ENCODE results near the gene KCNQ1OT1. TPM values are rescaled to one million over a fixed set of nuclear protein-coding genes. Genes with fewer than 3 reads are reported as not detected.
"Not testable (repeated sequence)": the region's sequence is repeated elsewhere in the genome, so short reads cannot be mapped to it uniquely, and the experiment has no call there.

Gene KCNQ1OT1
- total RNA-seq, 1 donor from 2014 or later, result 4.8 TPM

GRCh38 chr11:2653930-2654739 lies 45.7 kb downstream of the KCNQ1OT1 start:
- DNase-seq (ENCODE audit: low read depth), result no peak

DNA sequence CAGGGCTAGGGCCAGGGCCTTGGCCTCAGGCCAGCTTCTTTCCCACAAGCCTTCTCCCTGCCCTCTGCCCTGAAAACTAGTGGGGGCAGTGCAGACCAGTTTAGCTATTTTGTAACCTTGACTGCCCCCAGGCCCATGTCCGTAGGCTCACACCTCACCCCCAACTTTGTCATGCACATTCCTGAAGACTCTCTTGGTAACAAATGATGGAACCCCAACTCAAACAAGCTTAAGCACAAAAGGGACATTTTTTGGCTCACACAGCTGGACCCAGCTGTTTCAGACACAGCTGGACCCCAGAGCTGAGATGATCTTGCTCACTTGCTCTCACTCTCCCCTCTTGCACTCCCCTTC lies 46.6 kb downstream of the KCNQ1OT1 start:
- DNase-seq (ENCODE audit: low read depth), result no peak

- DNase-seq (ENCODE audit: low read depth), result no peak
Observed at GRCh38 chr11:2652333-2653197, 47.2 kb downstream of the KCNQ1OT1 start.

DNA sequence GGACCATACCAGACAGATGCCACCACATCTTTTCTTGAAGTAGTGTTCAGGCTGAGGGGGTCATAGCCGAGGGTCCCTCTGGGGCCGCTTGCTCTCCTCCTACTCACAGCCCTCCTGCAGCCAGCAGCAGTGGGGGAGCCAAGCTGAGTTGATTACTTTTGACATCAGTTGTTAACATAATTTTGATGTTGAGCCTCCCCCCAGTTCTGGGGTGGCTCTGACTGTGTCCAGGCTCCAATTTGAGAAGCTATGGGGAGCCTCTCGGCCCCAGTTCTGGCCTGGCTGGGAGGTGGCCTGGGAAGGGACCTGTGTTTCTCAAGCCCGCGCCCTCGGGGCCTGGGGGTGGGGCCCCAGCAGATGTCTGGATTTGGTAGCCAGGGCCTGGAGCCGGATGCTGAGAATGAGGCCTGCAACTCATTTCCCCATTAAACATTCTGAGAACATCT lies 47.9 kb downstream of the KCNQ1OT1 start:
- DNase-seq (ENCODE audit: low read depth), result no peak

- no peak for DNase-seq (ENCODE audit: low read depth)
Observed at GRCh38 chr11:2651054-2651617, 48.7 kb downstream of the KCNQ1OT1 start.

DNA sequence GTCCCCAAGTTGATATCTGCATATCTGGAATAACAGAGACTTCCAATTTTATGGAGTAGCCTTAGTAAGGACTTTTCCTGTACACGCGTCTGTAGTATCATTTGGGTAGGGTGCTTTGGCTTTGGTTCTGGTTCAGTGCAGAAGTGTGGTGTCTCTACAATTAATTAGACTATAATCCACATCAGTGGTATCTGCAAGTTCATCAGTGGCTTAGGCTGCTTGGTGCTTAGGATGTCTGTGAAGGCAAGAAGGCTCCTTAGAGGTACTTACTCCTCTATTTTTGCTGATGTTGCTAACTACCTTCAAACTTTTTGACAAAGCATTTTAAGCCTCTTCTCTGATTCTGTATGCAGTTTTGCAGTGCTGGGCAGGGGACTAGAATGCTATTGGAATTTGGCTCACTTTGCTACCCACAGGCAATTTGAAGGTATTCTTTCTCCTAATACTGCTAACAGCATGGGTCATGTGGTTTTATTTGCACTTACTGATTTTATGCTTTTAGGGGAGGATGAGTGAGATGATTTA lies 49.4 kb downstream of the KCNQ1OT1 start:
- DNase-seq (ENCODE audit: low read depth), result no peak

GRCh38 chr11:2649848-2650247 lies 49.9 kb downstream of the KCNQ1OT1 start:
- no peak for DNase-seq (ENCODE audit: low read depth)

GRCh38 chr11:2649400-2649799 lies 50.4 kb downstream of the KCNQ1OT1 start:
- DNase-seq (ENCODE audit: low read depth), result no peak

DNA sequence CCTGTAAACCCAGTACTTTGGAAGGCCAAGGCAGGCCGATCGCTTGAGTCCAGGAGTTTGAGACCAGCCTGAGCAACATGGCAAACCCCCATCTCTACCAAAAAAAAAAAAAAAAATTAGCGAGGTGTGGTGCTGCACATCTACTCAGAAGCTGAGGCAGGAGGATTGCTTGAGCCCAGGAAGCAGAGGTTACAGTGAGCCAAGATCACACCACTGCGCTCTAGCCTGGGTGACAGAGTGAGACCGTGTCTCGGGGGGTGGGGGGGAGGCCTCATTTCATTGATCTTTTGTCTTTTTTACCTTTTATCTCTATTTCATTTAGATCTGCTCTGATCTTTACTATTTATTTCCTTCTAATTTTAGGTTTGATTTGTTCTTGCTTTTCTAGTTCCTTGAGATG lies 51.8 kb downstream of the KCNQ1OT1 start:
- no peak for DNase-seq (ENCODE audit: low read depth)

DNA sequence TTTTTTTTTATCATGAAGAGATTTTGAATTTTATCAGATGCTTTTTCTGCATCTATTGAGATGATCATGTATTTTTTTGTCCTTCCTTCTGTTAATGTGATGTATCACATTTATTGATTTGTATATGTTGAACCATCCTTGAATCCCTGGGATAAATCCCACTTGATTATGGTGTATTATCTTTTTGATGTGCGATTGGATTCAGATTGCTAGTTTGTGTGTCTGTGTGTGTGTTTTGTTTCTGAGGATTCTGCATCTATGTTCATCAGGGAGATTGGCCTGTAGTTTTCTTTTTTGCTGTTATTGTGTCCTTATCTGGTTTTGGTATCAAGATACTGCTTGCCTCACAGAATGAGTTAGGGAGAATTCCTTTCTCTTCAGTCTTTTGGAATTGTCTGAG lies 52.6 kb downstream of the KCNQ1OT1 start:
- no peak for DNase-seq (ENCODE audit: low read depth)

- DNase-seq (ENCODE audit: low read depth), result no peak
Observed at GRCh38 chr11:2645779-2646118, 54.0 kb downstream of the KCNQ1OT1 start.

DNA sequence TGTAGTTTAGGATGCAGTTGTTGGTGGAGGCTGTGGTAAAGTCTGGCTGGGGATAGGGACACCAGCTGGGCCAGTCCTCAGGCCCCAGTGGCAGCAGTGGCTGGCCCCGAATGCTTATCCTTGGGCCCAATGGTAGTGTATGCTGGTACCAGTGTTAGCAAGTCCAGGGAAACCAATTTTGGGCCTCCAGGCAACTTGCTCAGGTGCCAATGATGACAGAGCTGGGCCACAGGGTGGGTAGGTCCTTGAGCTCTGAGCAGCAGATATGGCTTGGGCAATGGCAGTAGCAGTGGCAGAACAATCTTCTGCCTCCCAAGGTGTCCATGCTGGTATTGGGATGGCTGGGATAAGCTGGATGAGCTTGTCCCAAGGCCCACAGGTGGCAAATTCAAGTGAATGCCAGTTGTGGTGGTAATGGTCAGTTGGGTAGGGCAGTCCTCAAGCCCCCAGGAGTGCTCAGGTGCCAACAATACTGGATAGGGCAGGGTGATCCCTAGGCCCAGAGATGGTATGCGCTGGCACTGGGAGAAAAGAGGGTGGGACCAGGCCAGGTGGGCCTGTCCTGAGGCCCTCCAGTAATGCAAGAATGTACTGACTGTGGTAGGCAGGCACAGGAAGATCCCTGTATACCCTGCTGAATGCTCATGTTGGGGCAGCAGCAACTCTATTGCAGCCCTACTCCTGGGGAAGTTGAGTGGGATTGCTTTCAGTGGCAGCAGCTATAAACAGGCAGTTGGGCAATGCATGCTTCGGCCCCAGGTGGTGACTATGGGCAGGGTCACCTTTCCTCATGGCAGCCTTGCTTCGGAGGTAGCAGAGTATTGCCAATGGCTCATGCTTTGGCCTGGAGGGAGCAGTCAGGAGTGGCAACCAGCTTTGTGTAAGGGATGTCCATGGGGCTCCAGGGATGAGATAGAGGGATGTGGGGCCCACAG lies 54.7 kb downstream of the KCNQ1OT1 start:
- DNase-seq (ENCODE audit: low read depth), result no peak

- no peak for DNase-seq (ENCODE audit: low read depth)
Observed at GRCh38 chr11:2643746-2644145, 56.0 kb downstream of the KCNQ1OT1 start.

GRCh38 chr11:2641623-2642022 lies 58.2 kb downstream of the KCNQ1OT1 start:
- no peak for DNase-seq (ENCODE audit: low read depth)

GRCh38 chr11:2639763-2640162 lies 60.0 kb downstream of the KCNQ1OT1 start:
- not testable (repeated sequence) for DNase-seq (ENCODE audit: low read depth)

GRCh38 chr11:2631161-2631560 lies 68.6 kb downstream of the KCNQ1OT1 start:
- no peak for DNase-seq (ENCODE audit: low read depth)

DNA sequence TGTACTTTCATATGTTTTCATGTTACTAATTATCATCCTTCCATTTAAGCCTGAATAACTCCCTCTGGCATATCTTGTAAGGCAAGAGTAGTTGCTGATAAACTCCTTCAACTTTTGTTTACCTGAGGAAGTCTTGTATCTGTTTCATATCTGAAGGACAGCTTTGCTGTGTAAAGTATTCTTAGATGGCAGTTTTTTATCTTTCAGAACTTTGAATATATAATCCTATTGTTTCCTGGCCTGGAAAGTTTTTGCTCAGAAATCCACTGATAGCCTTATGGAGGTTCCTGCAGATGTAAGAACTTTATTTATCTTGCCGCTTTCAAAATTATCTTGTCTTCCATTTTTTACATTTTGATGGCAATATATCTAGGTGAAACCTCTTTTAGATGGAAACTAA lies 69.1 kb downstream of the KCNQ1OT1 start:
- no peak for DNase-seq (ENCODE audit: low read depth)

GRCh38 chr11:2625183-2625582 lies 74.6 kb downstream of the KCNQ1OT1 start:
- DNase-seq (ENCODE audit: low read depth), result no peak

DNA sequence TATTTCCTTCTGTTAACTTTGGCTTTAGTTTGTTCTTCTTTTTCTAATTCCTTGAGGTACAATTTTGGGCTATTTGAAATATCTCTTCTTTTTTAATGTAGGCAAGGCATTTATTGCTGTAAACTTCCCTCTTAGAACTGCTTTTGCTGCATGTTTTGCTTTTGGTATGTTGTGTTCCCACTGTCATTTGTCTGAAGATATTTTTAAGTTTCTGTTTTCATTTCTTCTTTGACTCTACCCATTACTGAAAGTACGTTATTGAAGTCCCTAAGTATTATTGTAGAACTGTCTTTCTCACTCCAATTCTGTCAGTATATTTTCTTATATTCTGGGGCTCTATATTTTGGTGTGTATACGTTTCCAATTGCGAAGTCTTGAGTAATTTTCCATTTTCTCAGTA lies 77.9 kb downstream of the KCNQ1OT1 start:
- DNase-seq (ENCODE audit: low read depth), result no peak

GRCh38 chr11:2612884-2613571 lies 86.8 kb downstream of the KCNQ1OT1 start:
- peak; percentile 28 for DNase-seq (ENCODE audit: low read depth)

DNA sequence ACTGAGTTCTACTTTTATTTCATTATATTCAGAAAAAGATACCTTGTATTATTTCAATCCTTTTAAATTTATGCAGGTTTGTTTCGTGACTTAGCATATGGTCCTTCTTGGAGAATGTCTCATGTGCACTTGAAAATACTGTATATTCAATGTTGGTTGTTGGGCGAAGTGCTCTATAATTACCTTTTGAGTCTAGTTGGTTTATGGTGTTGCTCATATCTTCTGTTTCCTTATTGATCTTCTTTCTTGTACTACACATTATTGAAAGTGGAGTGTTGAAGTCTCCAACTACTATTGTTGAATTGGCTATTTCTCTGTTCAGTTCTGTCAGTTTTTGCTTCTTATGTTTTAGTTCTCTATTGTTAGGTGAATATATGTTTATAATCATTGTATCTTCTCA lies 90.4 kb downstream of the KCNQ1OT1 start:
- no peak for DNase-seq (ENCODE audit: low read depth)
